ENCODE data around the gene TBPL1.

TBPL1 gene

DNA sequence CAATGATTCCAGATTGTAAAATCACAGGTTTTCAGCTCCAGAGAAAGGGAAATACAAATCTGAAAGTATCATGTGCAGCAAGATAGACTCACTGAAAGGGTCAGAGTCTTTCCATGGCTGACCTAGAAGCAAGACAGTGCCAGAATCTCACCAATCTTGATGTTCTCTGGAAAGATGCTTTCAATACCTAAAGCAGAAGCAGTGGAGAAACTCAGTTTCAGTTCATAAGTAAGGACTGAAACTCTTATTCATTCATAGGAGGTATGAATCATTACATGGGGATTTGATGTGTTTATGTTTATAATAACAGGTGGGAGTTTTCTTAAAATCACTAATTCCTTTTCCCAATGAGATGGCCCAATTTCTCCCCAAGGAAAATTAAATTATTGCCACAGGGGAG lies 56.9 kb downstream of the TBPL1 start:
- no peak for DNase-seq

DNA sequence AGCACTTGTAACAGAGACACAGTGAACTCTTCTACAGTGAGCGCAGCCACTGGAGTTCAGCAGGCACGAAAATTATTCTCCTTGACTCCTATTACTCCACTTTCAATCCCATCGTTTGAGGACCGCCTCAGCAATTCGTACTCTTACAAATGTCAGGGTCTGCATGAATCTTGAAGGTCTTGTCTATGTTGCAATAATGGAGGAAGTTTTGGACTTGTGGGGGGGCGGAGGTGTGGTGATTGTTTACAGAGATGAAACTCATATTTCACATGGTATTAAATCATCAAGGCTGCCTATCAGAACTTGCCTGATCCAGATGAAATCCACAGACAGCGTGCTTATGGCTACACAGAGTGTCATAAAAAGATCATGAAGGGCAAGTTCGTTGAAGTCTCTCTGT lies 57.4 kb downstream of the TBPL1 start:
- DNase-seq = no peak

DNA sequence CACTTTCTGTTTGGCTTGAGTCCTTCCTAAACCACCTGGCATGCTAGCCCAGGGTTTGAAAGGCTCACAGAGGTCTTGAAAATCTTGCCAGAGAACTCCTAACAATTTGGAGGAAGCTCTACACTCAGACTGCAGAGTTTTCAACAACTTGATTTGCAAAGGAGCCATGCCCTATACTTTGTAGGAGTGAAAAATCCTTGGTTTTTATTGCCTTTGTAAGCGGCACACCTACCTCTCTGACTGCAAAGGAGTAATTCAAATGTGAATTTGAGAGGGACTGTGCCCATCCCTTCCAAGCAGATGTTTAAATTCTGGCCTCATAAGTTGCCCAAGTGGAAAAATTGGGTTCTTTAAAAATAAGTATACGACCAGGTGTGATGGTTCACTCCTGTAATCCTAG lies 58.0 kb downstream of the TBPL1 start:
- DNase-seq = no peak

DNA sequence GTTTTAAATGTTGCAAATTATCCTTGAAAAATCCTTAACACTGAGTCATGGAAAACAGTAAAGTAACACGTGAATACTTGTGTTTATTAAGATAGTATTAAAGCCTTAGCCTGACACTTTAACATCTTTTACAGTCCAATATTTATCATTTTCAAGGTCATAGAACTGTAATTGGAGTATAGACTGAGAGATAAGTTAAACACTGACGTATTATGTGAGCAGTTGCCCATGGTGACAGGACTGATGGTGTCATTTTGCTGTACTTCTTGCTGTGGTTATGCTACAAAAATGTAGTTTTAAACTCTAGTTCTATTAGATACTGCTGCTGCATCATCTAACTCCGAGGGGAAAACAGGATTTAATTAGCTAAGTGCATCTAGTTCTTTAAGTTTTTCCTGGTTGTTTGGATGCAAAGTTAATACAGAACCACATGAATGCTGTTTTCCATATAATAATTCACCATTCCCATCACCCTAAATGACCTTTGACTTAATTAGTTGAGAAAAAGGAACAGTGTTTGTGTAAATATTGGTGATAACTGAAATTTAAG lies 61.6 kb downstream of the TBPL1 start:
- no peak for DNase-seq

DNA sequence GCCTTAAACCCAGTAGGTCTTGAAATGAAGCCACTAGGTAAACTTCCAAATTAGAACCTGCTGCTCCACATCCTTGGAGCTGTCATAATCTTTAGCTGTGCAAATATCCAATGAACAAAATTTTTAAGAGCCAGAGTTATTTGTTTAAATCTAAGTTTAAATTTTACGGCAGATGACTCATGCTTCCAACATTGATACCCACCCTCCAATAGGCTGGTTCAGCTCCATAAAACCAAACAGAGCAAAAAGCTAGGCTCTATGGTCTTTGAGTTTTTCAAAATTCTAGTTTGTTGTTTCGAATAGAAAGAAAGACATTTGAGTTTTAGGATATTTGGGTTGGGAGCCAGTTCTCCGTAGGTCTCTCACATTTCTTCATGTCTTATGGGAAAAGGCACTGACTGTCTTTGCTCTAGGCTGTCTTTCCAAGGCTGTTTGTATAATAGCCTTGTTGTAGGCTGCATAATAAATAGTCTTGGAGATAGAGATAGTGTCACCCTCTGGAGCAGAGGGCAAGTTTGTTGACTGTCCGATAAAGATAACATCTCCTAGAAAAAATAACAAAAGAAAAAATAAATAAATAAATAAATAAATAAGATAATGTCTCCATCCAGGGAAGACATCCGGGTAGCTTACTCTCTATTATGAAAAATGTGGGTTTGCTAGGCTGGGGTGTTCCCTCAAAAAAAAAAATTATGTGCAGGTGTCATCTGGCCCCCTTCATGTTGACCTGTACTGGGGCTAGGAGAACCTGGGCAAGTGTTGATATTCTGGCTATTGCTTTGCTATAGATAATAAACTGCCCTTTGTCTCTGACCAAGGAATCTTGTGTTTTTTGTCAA lies 62.9 kb downstream of the TBPL1 start:
- no peak for DNase-seq

DNA sequence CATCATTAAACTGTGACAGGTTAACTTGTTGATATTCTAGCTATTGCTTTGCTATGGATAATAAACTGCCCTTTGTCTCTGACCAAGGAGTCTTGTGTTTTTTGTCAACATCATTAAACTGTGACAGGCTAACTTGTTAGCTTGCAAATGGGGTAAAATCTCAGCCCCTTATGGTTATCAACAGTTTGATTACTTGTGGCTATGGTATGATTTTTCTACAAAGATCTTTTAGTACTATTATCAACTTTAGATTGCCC lies 63.5 kb downstream of the TBPL1 start:
- no peak for DNase-seq

DNA sequence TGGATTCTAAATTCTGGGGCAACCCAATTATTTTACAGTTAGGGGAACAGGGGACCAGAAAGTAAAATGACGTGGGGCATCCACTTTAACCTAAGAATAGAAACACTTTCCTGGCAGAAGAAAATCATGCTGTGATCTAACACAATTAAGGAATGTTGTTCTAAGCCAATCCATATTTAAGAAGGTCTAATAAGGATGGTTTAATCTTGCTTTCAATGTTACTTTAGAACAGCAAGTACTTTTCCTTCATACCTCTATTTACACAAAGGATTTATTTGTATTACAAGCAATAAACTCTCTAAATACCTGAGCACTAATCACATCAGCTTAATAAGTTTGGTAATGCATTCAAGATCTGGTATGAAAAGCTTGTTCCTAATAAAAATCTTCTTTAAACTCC lies 67.0 kb downstream of the TBPL1 start:
- DNase-seq = no peak

DNA sequence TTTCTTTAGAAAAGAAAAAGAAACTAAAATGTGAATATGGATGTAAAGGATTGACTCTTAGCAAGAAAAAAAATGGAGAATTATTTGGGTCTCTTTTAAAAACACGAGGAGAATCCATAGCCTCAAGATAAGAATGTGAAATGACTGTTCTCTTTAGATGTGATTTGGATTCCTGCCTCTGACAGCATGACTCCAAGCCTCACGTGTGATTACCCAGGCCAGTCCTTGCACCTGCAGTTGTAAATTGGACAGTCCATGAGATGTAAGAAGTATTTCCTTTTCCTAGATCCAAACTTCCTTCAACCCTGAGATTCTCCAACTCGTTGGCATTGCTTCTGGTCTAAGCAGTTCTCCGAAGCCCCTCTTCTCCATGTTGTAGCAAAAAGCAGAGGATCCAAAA lies 67.5 kb downstream of the TBPL1 start:
- DNase-seq = no peak

DNA sequence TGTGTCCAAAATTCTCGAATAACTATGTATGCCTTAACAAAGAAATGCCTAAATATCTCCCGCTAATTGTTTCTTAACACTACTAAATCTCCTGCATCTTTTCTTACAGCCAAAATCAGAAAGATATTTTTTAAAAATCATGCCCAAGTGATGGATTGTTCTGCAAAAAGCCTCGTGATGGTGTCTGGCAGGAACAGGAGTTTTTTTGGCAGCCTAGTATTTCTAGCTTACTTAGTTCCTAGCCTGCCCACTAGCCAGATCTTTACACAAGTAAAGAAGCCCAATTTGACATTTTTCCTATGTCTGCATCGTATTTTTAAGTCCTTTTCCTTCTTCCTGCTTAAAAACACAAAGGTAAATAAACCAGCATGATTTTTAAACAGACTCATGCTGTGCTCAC lies 67.9 kb downstream of the TBPL1 start:
- no peak for DNase-seq

DNA sequence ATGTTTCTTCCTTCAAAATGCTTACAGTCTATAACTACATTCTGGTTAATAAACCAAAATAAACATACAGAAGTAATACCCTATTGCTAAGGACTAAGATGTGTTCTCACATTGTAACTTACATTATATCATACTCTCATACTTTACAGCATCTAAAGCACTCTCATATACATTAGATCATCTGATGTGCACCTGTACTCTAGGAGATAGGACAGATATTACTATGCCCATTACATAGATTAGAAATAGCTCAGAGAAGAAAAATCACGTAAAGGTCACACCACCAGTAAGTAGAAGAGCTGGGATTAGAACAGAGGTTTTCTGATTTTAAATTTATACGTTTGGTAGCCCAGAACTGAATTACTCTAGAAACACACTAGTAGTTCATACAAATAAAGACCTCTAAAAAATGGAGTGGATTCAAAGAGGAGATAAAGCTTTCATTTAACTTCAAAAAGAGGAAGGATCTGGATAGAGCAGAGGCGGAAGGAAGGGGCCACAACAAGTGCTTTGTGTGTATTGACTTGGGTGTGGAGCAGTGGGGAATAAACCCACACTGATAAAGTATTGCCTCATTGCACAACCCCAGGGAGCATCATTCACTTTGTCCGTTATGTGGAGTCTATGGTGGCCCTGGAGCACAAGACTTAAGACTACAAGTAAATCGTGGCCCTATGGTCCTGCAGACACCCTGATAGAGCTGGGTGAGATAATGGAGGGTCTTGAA lies 68.5 kb downstream of the TBPL1 start:
- DNase-seq = no peak

DNA sequence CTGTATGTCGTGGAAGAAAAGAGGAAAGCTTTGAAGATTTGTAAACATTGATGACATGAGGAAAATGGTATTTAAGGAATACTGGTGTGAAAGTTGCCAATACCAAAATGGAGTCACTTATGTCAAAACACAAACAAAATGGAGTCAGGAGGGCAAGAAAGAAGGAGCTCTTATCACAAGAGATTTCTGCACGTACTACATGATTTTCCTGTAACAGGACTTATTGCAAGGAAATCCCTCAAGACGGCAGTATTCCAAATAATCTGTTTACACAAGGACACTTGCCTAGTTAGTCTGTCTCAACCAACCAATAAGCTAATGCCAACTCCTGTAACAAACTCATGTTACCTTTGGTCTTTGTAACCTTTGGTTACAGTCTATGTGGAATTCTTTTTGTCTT lies 69.6 kb downstream of the TBPL1 start:
- DNase-seq = no peak

DNA sequence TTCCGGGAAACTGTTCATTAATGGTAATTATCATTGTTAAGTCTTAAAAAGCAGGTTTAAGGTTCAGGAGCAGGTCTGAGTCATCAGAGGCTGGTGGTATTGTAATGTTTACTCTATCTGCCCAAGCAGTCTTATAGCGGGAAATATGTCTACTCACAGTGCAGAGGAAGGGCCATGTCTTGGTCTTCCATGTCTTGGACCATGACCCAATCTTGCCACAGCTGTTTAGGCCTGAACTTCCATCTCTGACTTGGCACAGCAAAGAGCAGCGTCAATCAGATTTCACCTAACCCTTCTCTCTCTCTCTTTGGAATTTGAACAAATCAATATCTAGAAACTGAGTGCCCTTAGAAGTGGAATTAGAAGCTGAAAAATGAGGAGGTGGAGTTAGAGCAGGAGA lies 73.6 kb downstream of the TBPL1 start:
- DNase-seq = no peak

DNA sequence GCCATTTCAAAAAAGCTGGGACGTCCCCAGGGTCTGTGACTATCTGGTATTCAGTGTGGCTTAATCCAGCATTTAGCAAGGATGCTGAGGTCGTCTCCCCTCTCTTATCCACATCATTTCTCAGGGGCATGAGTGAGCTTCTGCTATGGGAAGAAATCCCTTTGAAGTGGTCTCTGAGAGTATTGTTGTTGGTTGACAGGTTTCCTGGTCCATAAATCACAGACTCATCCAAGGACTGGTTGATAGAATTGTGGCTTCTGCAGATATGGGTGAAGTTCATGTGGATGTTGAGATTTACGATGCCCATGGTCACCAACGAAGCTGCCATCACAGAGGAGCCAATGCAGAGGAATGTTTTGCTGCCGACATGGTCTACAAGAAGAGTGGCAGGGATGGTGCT lies 75.4 kb downstream of the TBPL1 start:
- DNase-seq = no peak

DNA sequence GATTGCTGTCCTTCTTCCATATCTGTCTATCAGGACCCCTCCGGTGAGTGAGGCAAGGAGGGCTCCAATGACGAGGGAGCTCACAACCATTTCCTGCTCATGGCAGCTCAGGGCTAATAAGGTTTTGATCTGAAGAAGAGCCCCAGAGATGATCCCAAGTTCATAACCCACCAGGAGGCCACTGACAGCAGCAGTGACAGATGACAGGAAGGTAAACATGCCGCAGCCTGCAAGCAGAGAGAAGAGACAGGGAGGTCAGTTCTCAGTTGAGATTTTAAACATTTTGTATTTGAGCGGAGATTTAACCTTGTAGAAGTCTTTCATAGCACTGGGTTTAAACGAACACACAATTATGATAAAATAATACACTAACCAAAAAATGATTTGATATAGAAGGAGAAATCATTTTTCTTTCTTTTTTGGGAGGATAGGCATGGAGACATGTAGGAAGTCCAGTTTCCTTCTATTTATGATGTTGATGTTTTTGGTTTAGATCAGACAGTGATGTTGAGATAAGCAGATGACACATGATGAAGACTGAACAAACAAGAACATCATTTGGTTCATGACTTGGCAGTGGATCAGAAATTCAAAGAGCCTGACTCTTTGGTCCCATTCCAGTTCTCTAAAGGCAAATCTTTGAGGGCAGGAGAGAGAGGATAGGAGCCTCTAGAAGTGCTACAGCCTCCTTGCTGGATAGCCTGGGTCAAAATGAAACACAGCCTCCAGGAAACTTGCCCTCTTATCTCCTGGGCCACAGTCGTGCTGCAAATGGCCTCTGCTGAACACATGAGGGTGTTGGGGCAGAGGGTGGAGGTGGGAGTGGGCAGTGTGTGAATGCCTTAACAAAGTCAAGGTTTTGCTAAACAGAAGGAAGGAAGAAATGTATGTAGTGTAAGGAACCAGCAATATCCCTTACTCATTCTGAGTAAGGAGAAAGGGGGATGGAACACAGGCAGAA lies 76.8 kb downstream of the TBPL1 start:
- DNase-seq = no peak

DNA sequence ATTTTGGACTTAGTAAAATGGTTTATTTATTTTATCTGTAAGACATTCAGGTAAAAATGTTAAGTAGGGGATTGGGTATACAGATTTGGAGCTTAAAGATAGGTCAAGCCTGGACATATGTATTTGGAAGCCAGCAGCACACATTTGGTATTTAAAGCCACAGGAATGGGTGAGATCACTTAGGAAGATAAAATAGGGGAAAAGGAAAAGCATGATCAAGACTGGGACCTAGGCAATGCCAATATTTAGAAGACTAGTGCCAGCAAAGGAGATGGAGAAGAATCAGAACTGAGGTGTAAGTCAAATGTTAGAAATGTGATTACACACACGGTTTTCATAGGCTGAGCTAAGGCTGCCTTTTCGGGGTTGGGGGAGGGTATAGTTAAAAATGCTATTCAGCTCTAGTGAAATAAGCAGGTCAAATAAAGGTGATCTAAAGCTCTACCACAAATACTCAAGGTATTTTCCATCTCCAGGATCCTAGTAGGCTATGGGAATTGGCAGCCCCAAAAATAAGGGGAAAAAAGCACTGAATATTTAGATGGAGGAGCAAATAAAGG lies 78.8 kb downstream of the TBPL1 start:
- no peak for DNase-seq

DNA sequence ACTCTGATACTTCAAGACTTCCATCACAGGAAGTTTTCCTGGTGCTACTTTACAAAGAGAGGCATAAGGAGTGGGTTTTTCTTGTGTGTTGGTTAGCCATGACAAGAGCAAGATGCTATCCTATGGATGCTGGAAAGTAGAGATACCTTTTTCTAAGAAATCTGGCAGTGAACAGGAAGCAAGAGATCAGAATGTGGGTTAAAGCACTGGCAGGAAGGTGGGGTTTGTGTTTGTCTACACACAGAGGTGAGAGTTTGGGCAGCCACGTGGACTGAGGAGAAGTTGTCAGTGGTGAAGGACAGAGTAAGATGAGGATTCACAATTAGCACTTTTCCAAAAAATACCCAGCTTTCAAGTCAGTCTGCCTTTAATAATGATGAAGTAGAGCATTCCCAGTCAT lies 81.5 kb downstream of the TBPL1 start:
- DNase-seq = no peak

DNA sequence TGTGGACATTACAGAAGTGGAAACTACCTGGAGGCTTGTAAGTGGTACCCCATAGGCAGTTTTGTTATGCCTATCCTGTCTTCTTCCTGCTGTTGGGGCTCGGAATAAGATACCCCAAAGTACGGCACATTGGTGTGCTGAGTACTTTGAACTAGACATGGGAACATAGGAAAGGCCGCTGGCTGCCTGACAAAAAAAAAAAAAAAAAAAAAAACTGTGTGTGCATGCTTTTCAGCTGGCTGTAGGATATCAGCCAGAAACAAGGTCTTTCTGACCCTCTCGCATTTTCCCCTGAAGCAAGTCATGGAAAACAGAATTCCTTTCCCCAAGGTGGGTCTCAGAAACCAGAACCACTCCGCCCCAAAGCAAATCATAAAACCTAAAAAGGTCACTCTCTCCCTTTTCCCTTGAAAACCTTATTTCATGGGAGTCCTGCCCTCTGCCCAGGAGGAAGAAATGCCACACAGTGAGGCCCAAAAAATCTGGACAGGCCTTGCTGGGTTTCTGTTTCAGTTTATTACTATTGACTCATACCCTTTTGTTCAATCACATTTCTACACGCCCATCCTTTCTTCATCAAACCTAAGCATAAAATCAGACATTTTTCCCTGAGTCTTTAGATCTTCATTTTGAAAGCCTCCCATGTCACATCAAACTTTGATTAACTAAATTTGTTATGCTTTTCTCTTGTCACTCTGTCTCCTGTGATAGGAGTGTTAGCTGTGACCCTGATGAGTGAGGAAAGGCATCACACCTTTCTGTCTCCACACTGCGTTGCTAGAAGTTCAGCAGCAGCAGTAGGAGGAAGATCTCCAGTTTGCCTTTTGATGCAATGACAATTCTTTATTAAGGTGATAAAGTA lies 82.2 kb downstream of the TBPL1 start:
- no peak for DNase-seq

DNA sequence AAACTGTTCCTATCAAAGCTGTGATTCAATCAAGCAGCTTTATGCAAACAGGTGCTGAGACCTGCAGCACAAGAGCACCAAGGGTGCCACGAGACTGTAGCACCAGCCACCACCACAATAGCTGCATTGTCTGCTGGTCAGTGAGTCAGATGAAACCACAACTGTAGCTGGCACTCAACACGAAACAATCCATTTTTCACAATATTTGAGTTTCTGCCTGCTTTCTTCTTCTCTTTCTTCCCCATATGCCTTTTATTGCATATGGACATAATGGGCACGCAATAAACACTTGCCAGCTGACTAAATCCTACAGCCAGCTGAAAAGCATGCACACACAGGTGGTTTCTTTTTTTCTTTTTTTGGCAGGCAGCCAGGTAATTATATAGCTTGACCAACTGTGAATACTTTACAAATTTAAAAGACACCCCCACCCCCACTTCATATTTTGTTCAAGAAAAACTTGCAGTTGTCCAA lies 82.8 kb downstream of the TBPL1 start:
- no peak for DNase-seq

DNA sequence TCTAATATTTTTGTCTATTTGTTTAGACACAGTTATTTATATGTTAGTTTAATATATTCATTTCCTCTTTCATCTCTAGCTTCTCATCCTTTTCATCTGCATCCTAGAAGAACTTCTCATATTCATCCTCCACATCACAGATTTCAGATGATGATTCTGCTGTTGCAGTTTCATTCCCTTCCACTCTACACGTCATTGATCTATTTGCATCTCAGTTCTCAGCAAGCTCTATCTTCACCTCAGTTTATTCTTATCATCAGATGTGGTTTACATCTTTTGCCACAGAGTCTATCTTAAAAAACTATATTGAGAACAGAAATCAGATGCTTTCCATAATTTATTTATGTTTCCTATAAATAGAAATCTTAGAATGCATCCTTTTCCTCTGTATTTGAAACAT lies 86.1 kb downstream of the TBPL1 start:
- no peak for DNase-seq

All from stimulated activated naive CD4-positive, alpha-beta T cell (primary cell).